Stimulated activated CD4-positive, alpha-beta T cell treated with anti-CD3 and anti-CD28 coated beads, Interleukin-12 subunit alpha, Interleukin-12 subunit beta, amount 100 ng/mL, for 4 hours (primary cell): ENCODE data around the gene MAST1.
"Not testable (repeated sequence)": the region's sequence is repeated elsewhere in the genome, so short reads cannot be mapped to it uniquely, and the experiment has no call there.

Experiments used
- DNase-seq: peaks from one replicate; pipeline ENCODE4 v3.0.0-alpha.2; 2020

The MAST1 gene

GRCh38 chr19:12838182-12838885 lies at the start of gene MAST1:
Gene MAST1 (plus strand): TSS chr19:12838515. CDS start chr19:12838573, 58 bp downstream.
- DNase-seq: peak; percentile 42

GRCh38 chr19:12788682-12789097 lies 49.6 kb upstream of the MAST1 start:
- DNase-seq: no peak

DNA sequence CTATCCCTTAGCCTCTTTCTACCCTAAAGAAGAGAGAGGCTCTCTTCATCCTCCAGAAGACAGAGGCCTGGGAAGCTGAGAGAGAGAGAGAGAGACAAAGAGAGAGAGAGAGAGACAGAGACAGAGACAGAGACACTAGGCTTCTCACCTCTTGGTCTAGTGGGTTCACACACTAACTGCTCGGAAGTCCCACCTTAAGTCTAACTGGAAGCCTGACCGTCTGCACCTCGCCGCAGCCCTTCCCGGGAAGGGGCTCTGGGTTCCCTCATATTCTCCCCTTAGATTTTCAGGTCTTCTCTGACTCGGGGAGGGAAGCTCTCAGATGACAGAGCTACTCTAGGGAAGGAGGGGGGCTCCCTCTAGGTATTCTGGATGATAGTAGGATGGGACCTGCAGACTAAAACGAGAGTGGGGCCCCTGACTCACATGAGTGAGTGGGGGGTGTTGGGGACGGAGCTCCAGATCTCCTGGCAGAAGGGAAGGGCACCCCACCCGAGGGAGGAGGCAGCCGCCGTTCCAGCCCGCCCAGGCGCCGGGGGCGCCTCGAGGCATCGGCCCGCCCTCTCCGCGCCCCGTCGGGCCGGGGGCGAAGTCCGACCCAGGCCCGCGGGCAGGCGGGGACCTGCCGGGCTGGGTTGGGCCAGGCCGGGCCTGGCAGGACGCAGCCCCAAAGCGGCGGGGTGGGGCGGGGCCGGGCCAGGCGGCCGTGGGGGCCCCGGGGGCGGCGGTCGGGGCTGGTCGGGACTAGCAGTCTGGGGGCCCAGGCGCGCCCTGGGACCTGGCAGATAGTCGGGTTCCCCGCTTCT lies 49.0 kb upstream of the MAST1 start:
- DNase-seq: no peak

DNA sequence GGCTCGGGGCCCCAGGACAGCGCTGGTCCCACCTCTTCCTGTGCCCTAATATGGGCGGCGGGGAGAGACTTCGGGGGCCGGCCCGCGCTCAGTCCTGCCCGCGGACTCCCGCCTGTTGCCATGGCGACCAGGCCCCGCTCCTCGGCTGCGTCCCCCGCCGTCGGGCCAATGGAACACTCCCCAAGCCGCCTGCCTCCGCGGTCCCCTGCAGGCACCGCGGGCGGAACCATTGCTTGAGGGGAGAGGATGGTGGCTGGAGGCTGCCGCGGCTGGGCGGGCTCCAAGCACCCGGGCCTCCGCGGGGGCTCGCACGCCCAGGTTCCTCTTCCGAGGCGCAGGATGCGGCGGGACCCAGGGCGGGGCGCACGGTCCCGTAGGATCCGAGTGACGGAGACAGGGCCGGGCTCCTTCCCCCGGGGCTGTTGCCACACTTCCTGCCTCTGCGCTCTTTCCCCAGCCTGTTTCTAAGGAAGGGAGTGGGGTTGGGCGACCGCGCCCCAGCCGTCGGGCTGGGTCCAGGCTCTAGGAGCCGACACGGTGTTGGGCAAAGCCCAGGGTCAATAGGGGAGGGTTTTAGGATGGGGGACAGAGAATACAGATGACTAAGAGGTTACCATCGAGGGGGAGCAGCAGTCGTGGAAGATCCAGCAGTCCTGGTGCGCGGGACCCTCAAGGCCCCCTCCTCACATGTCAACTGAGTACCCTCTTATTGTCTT lies 48.3 kb upstream of the MAST1 start:
- DNase-seq: peak; percentile 86

GRCh38 chr19:12790628-12791344 lies 47.5 kb upstream of the MAST1 start:
- DNase-seq: no peak

DNA sequence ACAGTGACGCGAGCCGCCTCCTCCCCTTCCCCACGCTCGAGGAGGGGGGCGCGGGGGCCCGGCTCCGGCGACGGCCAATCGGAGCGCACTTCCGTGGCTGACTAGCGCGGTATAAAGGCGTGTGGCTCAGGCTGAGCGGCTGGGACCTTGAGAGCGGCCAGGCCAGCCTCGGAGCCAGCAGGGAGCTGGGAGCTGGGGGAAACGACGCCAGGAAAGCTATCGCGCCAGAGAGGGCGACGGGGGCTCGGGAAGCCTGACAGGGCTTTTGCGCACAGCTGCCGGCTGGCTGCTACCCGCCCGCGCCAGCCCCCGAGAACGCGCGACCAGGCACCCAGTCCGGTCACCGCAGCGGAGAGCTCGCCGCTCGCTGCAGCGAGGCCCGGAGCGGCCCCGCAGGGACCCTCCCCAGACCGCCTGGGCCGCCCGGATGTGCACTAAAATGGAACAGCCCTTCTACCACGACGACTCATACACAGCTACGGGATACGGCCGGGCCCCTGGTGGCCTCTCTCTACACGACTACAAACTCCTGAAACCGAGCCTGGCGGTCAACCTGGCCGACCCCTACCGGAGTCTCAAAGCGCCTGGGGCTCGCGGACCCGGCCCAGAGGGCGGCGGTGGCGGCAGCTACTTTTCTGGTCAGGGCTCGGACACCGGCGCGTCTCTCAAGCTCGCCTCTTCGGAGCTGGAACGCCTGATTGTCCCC lies 46.8 kb upstream of the MAST1 start, which contains the start of gene JUNB:
JUNB (plus strand) TSS at position 142 of the 706 bp plus-strand sequence; CDS start at position 428, 286 bp downstream.
- peak; percentile 96 for DNase-seq

GRCh38 chr19:12792051-12792852 lies 46.1 kb upstream of the MAST1 start:
- DNase-seq: peak; percentile 71

DNA sequence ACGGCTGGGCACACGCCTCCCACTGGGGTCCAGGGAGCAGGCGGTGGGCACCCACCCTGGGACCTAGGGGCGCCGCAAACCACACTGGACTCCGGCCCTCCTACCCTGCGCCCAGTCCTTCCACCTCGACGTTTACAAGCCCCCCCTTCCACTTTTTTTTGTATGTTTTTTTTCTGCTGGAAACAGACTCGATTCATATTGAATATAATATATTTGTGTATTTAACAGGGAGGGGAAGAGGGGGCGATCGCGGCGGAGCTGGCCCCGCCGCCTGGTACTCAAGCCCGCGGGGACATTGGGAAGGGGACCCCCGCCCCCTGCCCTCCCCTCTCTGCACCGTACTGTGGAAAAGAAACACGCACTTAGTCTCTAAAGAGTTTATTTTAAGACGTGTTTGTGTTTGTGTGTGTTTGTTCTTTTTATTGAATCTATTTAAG lies 45.4 kb upstream of the MAST1 start:
- DNase-seq: no peak

- peak; percentile 93 for DNase-seq
Measured at GRCh38 chr19:12793290-12794195, 44.8 kb upstream of the MAST1 start.

DNA sequence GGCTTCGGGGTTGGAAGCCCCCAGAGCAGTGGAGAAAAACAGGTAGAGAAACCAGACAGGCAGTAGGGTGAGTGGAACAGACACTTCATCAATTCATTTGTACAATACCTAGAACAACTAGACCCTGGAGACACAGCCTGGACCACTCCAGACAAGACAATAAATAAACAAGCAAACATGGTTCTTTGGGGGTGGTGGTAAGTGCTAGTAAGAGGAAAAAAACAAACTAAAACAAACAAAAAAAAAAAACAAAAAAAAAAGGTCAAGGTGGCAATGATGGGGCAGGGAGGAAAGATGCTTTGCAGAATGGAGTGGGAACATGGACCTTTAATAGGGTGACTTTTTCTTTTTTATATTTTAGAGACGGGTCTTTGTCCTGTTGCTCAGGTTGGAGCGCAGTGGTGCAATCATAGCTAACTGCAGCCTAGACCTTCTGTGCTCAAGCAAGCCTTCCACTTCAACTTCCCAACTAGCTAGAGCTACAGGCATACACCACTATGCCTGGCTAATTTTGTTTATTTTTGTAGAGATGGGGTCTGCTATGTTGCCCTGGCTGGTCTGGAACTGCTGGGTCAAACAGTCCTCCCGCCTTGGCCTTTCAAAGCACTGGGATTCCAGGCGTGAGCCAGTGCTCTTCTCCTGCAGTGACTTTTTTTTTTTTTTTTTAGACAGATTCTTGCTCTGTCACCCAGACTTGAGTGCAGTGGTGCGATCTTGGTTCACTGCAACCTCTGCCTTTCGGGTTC lies 43.9 kb upstream of the MAST1 start:
- DNase-seq: no peak

DNA sequence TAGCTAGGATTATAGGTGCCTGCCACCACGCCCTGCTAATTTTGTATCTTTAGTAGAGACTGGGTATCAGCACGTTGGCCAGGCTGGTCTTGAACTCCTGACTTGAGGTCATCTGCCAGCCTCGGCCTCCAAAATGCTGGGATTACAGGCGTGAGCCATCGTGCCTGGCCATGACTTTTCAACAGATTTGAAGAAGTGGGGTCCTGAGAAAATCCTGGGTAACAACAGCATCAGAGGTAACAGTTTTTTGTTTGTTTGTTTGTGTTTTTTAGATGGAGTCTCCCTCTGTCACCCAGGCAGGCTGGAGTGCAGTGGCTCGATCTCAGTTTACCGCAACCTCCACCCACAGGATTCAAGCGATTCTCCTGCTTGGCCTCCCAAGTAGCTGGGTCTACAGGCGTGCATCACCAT lies 43.3 kb upstream of the MAST1 start:
- DNase-seq: no peak

DNA sequence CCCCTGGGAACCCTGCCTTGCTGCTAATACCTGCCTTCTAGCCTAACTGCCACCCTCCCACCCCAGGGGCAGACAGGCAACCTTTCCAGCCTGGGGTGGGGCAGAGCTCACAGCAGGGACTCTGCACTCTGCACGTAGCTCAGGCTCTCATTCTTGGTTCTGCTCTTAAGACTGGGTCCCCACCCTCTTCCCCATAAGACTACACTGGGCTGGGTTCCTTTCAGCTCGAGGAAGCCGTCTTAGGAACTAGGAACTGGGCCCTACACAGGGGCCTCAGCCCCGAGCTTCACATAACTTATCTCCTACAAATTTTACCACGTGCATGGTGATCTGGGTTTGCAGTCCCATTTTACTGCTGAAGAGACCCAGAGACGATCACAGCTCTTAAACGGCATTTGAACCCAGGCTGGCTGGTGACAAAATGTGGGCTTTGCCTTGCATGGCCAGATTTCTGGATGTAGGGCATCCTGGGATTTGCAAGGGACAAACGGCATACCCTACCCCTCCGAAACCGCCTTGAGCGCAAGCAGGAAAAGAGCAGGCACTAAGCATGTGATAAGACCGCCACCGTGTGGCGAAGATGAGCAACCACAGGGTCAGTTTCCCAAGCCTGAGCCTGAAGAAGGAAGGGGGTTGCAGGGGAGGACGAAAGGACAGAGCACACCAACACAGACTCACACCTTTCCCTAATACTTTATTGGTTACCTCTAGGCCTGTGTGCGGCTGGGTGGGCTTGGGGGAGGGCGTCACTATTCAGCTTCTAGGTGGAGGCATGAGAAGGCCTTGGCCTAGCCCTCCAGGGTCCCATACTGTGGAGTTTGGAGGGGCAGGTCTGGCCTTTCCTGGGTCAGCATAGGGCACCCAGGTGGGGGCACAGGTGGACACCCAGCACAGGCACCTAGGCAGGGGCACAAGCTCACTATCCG lies 41.9 kb upstream of the MAST1 start:
- DNase-seq: peak; percentile 66

DNA sequence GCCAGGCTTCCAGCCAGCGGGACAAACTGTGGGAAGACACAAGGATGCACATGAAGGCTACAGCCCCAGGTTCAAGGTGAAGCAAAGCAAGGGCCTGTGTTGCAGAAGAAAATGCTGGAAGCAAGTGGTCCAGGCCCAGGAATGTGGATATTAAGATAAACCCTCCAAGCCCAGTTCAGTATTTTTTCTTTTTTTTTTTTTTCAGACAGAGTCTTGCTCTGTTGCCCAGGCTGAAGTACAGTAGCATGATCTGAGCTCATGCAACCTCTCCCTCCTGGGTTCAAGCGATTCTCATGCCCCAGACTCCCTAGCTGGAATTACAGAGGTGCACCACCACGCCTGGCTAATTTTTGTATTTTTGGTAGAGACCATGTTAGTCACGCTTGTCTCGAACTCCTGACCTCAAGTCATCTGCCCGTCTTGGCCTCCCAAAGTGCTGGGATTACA lies 41.2 kb upstream of the MAST1 start:
- no peak for DNase-seq

DNA sequence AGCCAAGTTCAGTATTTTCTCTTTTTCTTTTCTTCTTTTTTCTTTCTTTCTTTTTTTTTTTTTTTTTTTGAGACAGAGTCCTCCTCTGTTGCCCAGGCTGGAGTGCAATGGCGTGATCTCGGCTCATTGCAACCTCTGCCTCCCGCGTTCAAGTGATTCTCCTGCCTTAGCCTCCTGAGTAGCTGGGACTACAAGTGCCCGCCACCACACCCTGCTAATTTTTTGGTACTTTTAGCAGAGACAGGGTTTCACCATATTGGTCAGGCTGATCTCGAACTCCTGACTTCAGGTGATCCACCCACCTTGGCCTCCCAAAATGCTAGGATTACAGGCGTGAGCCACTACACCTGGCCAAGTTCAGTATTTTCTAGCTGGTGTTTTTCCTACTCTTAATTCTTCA lies 40.7 kb upstream of the MAST1 start:
- DNase-seq: not testable (repeated sequence)

- no peak for DNase-seq
Measured at GRCh38 chr19:12799742-12800465, 38.4 kb upstream of the MAST1 start.

DNA sequence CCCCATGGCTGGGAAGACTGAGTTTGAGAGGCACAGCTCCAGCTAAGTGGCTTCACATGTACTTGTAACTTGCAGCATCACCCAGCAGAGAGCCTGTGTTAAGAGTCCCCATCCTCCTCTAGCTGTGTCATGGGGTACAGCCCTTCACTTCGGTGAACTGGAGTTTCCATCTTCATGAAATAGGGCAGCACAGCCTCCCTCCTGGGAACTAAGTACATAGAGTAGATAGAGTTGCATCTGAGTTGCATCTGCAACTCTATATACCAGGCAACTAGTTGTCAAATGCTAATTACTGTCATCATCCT lies 37.9 kb upstream of the MAST1 start:
- no peak for DNase-seq

DNA sequence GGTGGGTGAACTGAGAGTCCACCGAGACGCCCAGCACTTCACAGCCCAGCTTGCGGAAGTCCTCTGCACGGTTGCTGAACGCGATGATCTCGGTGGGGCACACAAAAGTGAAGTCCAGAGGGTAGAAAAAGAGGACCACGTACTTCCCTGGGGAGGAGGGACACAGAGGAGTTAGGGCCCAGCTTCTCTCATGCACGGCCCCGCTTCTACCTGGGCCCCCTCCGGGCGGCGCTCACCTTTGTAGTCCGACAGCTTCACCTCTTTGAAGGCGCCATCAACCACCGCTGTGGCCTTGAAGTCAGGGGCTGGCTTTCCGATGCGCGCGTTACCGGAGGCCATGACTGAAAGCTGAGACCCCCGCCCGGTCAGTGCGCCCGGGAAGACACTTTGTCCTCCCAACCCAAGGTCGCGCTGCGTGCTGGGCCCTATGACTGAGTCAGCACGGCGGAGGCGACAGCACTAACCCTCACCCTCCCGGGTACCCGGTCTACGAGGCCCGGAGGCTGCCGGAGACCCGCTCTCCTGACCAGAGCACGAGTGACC lies 37.3 kb upstream of the MAST1 start:
- no peak for DNase-seq
